ENCODE data around the gene BAZ2B.
A peak's percentile ranks its signal among the peaks of the same experiment; 100 is the strongest.
"Not testable (repeated sequence)": the region's sequence is repeated elsewhere in the genome, so short reads cannot be mapped to it uniquely, and the experiment has no call there.

Gene BAZ2B

GRCh38 chr2:159571540-159572260 is 44.6 kb downstream of the BAZ2B start:
- DNase-seq: no peak

GRCh38 chr2:159564081-159564480 is 52.3 kb downstream of the BAZ2B start:
- no peak for DNase-seq

GRCh38 chr2:159562248-159562647 is 54.1 kb downstream of the BAZ2B start:
- peak; percentile 12 for DNase-seq

- no peak for DNase-seq
These were observed 54.6 kb downstream of the BAZ2B start for GRCh38 chr2:159561786-159562185.

GRCh38 chr2:159561242-159561641 is 55.1 kb downstream of the BAZ2B start:
- no peak for DNase-seq

GRCh38 chr2:159559034-159559433 is 57.3 kb downstream of the BAZ2B start:
- no peak for DNase-seq

GRCh38 chr2:159558479-159558878 is 57.9 kb downstream of the BAZ2B start:
- no peak for DNase-seq

GRCh38 chr2:159557437-159558034 is 58.8 kb downstream of the BAZ2B start:
- peak; percentile 63 for DNase-seq

GRCh38 chr2:159555651-159556392 is 60.5 kb downstream of the BAZ2B start:
- DNase-seq: peak; percentile 63

GRCh38 chr2:159553727-159554126 is 62.6 kb downstream of the BAZ2B start:
- DNase-seq: peak; percentile 16

GRCh38 chr2:159551806-159552205 is 64.5 kb downstream of the BAZ2B start:
- DNase-seq: no peak

- DNase-seq: no peak
These were observed 66.1 kb downstream of the BAZ2B start for GRCh38 chr2:159550231-159550630.

- DNase-seq: no peak
These were observed 67.1 kb downstream of the BAZ2B start for GRCh38 chr2:159549234-159549633.

GRCh38 chr2:159546716-159547430 is 69.5 kb downstream of the BAZ2B start:
- no peak for DNase-seq

- no peak for DNase-seq
These were observed 70.3 kb downstream of the BAZ2B start for GRCh38 chr2:159546039-159546438.

- no peak for DNase-seq
These were observed 71.3 kb downstream of the BAZ2B start for GRCh38 chr2:159545085-159545484.

- DNase-seq: no peak
These were observed 74.2 kb downstream of the BAZ2B start for GRCh38 chr2:159542101-159542500.

- no peak for DNase-seq
These were observed 76.6 kb downstream of the BAZ2B start for GRCh38 chr2:159539701-159540100.

GRCh38 chr2:159538801-159539200 is 77.5 kb downstream of the BAZ2B start:
- no peak for DNase-seq

GRCh38 chr2:159535261-159535660 is 81.1 kb downstream of the BAZ2B start:
- DNase-seq: not testable (repeated sequence)

- DNase-seq: no peak
These were observed 84.9 kb downstream of the BAZ2B start for GRCh38 chr2:159531475-159531874.

GRCh38 chr2:159526433-159526832 is 89.9 kb downstream of the BAZ2B start:
- no peak for DNase-seq

GRCh38 chr2:159525012-159525411 is 91.3 kb downstream of the BAZ2B start:
- no peak for DNase-seq
